GM12801 (cell line): ENCODE data around the gene SUCO.

ENCODE experiments used
- CTCF ChIP-seq: IDR thresholded peaks from one replicate; pipeline ENCODE4 v1.5.1; 2011; ENCODE audit warnings: control low read depth; ENCODE audit not compliant: insufficient read length; ENCODE audit errors: extremely low read depth

The SUCO gene

GRCh38 chr1:172549621-172550280 lies 16.8 kb downstream of the SUCO start:
- TF ChIP-seq CTCF: no peak

- no peak for TF ChIP-seq CTCF
Observed at GRCh38 chr1:172551279-172551678, 18.3 kb downstream of the SUCO start.

- TF ChIP-seq CTCF: no peak
Observed at GRCh38 chr1:172554915-172555314, 22.0 kb downstream of the SUCO start.

GRCh38 chr1:172556461-172556860 lies 23.5 kb downstream of the SUCO start:
- no peak for TF ChIP-seq CTCF

- no peak for TF ChIP-seq CTCF
Observed at GRCh38 chr1:172557270-172557669, 24.3 kb downstream of the SUCO start.

- no peak for TF ChIP-seq CTCF
Observed at GRCh38 chr1:172559572-172560210, 26.7 kb downstream of the SUCO start.

- TF ChIP-seq CTCF: no peak
Observed at GRCh38 chr1:172561252-172561651, 28.3 kb downstream of the SUCO start.
